GM12878 (cell line): ENCODE measurements around the gene SLX4IP.

ENCODE experiments used
- ASH2L ChIP-seq: fragments of 300-600, 200-600 bp; sonication (generic); IDR thresholded peaks from 2 replicates; pipeline ENCODE4 v1.6.1; 2017; ENCODE audit warnings: low read depth, mild to moderate bottlenecking, borderline replicate concordance
- ATF2 ChIP-seq: IDR thresholded peaks from 2 replicates; pipeline ENCODE4 v1.6.1; 2012; ENCODE audit warnings: low read length, inconsistent platforms
- CHD4 ChIP-seq: fragments of 200-600 bp; sonication (generic); IDR thresholded peaks from 2 replicates; pipeline ENCODE4 v1.6.1; 2016; ENCODE audit warnings: mild to moderate bottlenecking
- CTCF ChIP-seq, 3 experiments: IDR thresholded peaks in 2 of 3; conservative IDR thresholded peaks in 1 of 3; 2 replicates each; pipeline ENCODE4 v1.5.1; 2011; ENCODE audit warnings: low read depth in 3 of 3, low read length in 3 of 3, mild to moderate bottlenecking in 3 of 3, control low read depth in 2 of 3, moderate library complexity in 2 of 3, inconsistent platforms in 1 of 3, mixed read lengths in 1 of 3; ENCODE audit not compliant: control insufficient read depth in 2 of 3, insufficient read depth in 1 of 3; ENCODE audit errors: extremely low read depth in 1 of 3
- SIN3A ChIP-seq: IDR thresholded peaks from 2 replicates; pipeline ENCODE4 v1.6.1; 2012; ENCODE audit warnings: low read depth, low read length, improper control_type of control experiment
- SKIL ChIP-seq: fragments of 450-650 bp; IDR thresholded peaks from 2 replicates; pipeline ENCODE4 v1.6.1; 2017; ENCODE audit warnings: mild to moderate bottlenecking, low read depth, inconsistent platforms; ENCODE audit not compliant: poor library complexity, severe bottlenecking
- YY1 ChIP-seq: IDR thresholded peaks from 2 replicates; pipeline ENCODE4 v1.6.1; 2011; ENCODE audit warnings: low read depth, mild to moderate bottlenecking, low read length

GRCh38 chr20:10490706-10491105 lies 55.6 kb downstream of the SLX4IP start:
- TF ChIP-seq ATF2 (no peak), SKIL (no peak), CTCF (IDR thresholded peaks at IDR 0.05 in 2 of 3, conservative IDR thresholded peaks at IDR 0.05 in 1 of 3; ENCODE audit: control insufficient read depth in 2 of 3, extremely low read depth in 1 of 3, insufficient read depth in 1 of 3, low read depth in 3 of 3, low read length in 3 of 3) (no peak), SIN3A (no peak), YY1 (no peak), ASH2L (no peak), CHD4 (no peak)
